Smooth muscle cell (in vitro differentiated cells): ENCODE data around the gene AKR1D1. TPM values are rescaled to one million over a fixed set of nuclear protein-coding genes. Genes with fewer than 3 reads are reported as not detected.

Experiments used
- DNase-seq: peaks from one replicate; lab custom pipeline; 2025; ENCODE audit not compliant: unreplicated experiment; lab: John Stamatoyannopoulos, UW
- H2AFZ ChIP-seq: fragments of 200-600 bp; sonication (generic); 2 replicates; pipeline ENCODE4 v1.6.0; 2016; ENCODE audit warnings: antibody characterized with exemption, low read depth, mild to moderate bottlenecking
- H3F3A ChIP-seq: fragments of 200-600 bp; sonication (generic); 2 replicates; pipeline ENCODE4 v1.6.0; 2017; ENCODE audit warnings: antibody characterized with exemption, low read depth
- H3K27ac ChIP-seq: fragments of 200-600 bp; sonication (generic); 2 replicates; pipeline ENCODE4 v1.5.1; 2016; ENCODE audit warnings: low read depth, mild to moderate bottlenecking
- H3K27me3 ChIP-seq: fragments of 200-600 bp; sonication (generic); 2 replicates; pipeline ENCODE4 v1.6.1; 2016; ENCODE audit warnings: low read depth, mild to moderate bottlenecking
- H3K36me3 ChIP-seq: fragments of 200-600 bp; sonication (generic); 2 replicates; pipeline ENCODE4 v1.5.1; 2016; ENCODE audit warnings: low read depth
- H3K4me1 ChIP-seq: fragments of 200-600 bp; sonication (generic); 2 replicates; pipeline ENCODE4 v1.5.1; 2016; ENCODE audit warnings: low read depth
- H3K4me2 ChIP-seq: fragments of 200-600 bp; sonication (generic); 2 replicates; pipeline ENCODE4 v1.6.0; 2016; ENCODE audit warnings: mild to moderate bottlenecking
- H3K4me3 ChIP-seq: fragments of 200-600 bp; sonication (generic); 2 replicates; pipeline ENCODE4 v1.5.1; 2016; ENCODE audit warnings: mild to moderate bottlenecking
- H3K79me2 ChIP-seq: fragments of 200-600 bp; sonication (generic); 2 replicates; pipeline ENCODE4 v1.6.0; 2016; ENCODE audit warnings: low read depth, mild to moderate bottlenecking
- H3K9ac ChIP-seq: fragments of 200-600 bp; sonication (generic); 2 replicates; pipeline ENCODE4 v1.6.0; 2016; ENCODE audit warnings: low read depth
- H3K9me3 ChIP-seq: fragments of 200-600 bp; sonication (generic); replicated peaks from 2 replicates; pipeline ENCODE4 v1.5.1; 2016; ENCODE audit warnings: low read depth
- H4K20me1 ChIP-seq: fragments of 200-600 bp; sonication (generic); 2 replicates; pipeline ENCODE4 v1.6.0; 2016; ENCODE audit warnings: low read depth
- CTCF ChIP-seq: fragments of 200-600 bp; sonication (generic); IDR thresholded peaks from 2 replicates; pipeline ENCODE4 v1.5.1; 2017; ENCODE audit warnings: borderline replicate concordance, mild to moderate bottlenecking, antibody characterized with exemption; ENCODE audit not compliant: insufficient read depth, poor library complexity, severe bottlenecking
- WGBS: methylation state at CpG from one replicate; pipeline ENCODE4 v1.1.7; 2016; ENCODE audit warnings: low lambda C conversion rate; 5-methylcytosine and 5-hydroxymethylcytosine counted together
- polyA plus RNA-seq: library from polyadenylated mRNA; unstranded; fragments of >200 nt; fragmentation: Nextera tagmentation; extraction: Ambion mirVana; gene quantifications from 2 replicates; pipeline ENCODE4 v1.2.1, GENCODE V29; 2016
- total RNA-seq: library from RNA; depleted of rRNA; stranded (reverse); fragments of >200 nt; gene quantifications from 2 replicates; pipeline ENCODE4 v1.2.3, GENCODE V29; 2014

AKR1D1 gene
- total and polyA plus RNA-seq, 2 experiments from 2014 or later: not detected

GRCh38 chr7:138067774-138068173, 8.5 kb upstream of the AKR1D1 start:
- H3F3A ChIP-seq: no peaks in the 10 kb centered on the region
- no peaks in the 10 kb centered on the region for H4K20me1 ChIP-seq
- peaks cover 5% of the 10 kb centered on the region for H3K4me1 ChIP-seq
- no peak overlapping the region for H3K4me3 ChIP-seq
- H3K27me3 ChIP-seq: no peaks in the 10 kb centered on the region
- WGBS: 100% methylated on average over 3 of the region's 3 CpGs
- H3K9me3 ChIP-seq: no peaks in the 10 kb centered on the region
- no peaks in the 10 kb centered on the region for H3K36me3 ChIP-seq
- H3K4me2 ChIP-seq: no peak overlapping the region
- H3K9ac ChIP-seq: no peak overlapping the region
- no peak overlapping the region for H2AFZ ChIP-seq
- no peak overlapping the region for H3K27ac ChIP-seq
- no peak for TF ChIP-seq CTCF
- no peak for DNase-seq
- no peaks in the 10 kb centered on the region for H3K79me2 ChIP-seq

GRCh38 chr7:138070908-138071307, 5.4 kb upstream of the AKR1D1 start:
- Histone ChIP-seq H3K27ac (no peak overlapping the region), H4K20me1 (no peaks in the 10 kb centered on the region), H3K79me2 (no peaks in the 10 kb centered on the region), H3K36me3 (no peaks in the 10 kb centered on the region), H3K9ac (no peak overlapping the region), H3K9me3 (no peaks in the 10 kb centered on the region), H3K4me3 (no peak overlapping the region), H3F3A (no peaks in the 10 kb centered on the region), H3K27me3 (no peaks in the 10 kb centered on the region), H3K4me1 (peaks cover 5% of the 10 kb centered on the region), H2AFZ (no peak overlapping the region), H3K4me2 (no peak overlapping the region)
- no peak for TF ChIP-seq CTCF
- WGBS: 93% methylated on average over 2 of the region's 2 CpGs
- DNase-seq: no peak

GRCh38 chr7:138072726-138073125, 3.5 kb upstream of the AKR1D1 start:
- Histone ChIP-seq H3K27ac (no peak overlapping the region), H2AFZ (no peak overlapping the region), H3K4me1 (no peaks in the 10 kb centered on the region), H3K36me3 (no peaks in the 10 kb centered on the region), H3K79me2 (no peaks in the 10 kb centered on the region), H3K4me2 (no peak overlapping the region), H3K27me3 (no peaks in the 10 kb centered on the region), H3K9ac (no peak overlapping the region), H3K9me3 (no peaks in the 10 kb centered on the region), H3K4me3 (no peak overlapping the region), H3F3A (no peaks in the 10 kb centered on the region), H4K20me1 (no peaks in the 10 kb centered on the region)
- WGBS: 68% methylated on average over 2 of the region's 2 CpGs
- no peak for TF ChIP-seq CTCF
- DNase-seq: no peak

GRCh38 chr7:138074121-138074520, 2.1 kb upstream of the AKR1D1 start:
- DNase-seq: no peak
- Histone ChIP-seq H3K79me2 (no peaks in the 10 kb centered on the region), H4K20me1 (no peaks in the 10 kb centered on the region), H2AFZ (no peak overlapping the region), H3K36me3 (no peaks in the 10 kb centered on the region), H3K4me3 (no peak overlapping the region), H3K9ac (no peak overlapping the region), H3K4me2 (no peak overlapping the region), H3K27me3 (no peaks in the 10 kb centered on the region), H3F3A (no peaks in the 10 kb centered on the region), H3K27ac (no peak overlapping the region), H3K9me3 (no peaks in the 10 kb centered on the region), H3K4me1 (no peaks in the 10 kb centered on the region)
- WGBS: 95% methylated on average over 2 of the region's 2 CpGs
- no peak for TF ChIP-seq CTCF
